ENCODE measurements around the gene PCDH1.

Gene PCDH1

GRCh38 chr5:141889282-141889871 lies 11.2 kb upstream of the PCDH1 start:
- H3K4me1 ChIP-seq (ENCODE audit: insufficient read depth, low read length, poor library complexity, severe bottlenecking): no peaks in the 10 kb centered on the region
- no peaks in the 10 kb centered on the region for H3K27me3 ChIP-seq (ENCODE audit: insufficient read depth, low read length, poor library complexity, severe bottlenecking)
- no peaks in the 10 kb centered on the region for H4K20me1 ChIP-seq (ENCODE audit: insufficient read depth, low read length, poor library complexity, severe bottlenecking)
- no peaks in the 10 kb centered on the region for H3K9me2 ChIP-seq (replicated peaks; ENCODE audit: low read depth, low read length)
- peak overlapping the region; percentile 78 for H2AFZ ChIP-seq (ENCODE audit: low read length)
- no peaks in the 10 kb centered on the region for H3K79me2 ChIP-seq (ENCODE audit: insufficient read depth, low read length)
- H3K4me2 ChIP-seq (ENCODE audit: low read depth, low read length, poor library complexity, severe bottlenecking): peak overlapping the region; percentile 3
- H3K9me3 ChIP-seq (ENCODE audit: insufficient read depth, low read depth, low read length): no peaks in the 10 kb centered on the region
- H3F3A ChIP-seq (ENCODE audit: low read depth): no peaks in the 10 kb centered on the region
- TF ChIP-seq, protein P1, sequence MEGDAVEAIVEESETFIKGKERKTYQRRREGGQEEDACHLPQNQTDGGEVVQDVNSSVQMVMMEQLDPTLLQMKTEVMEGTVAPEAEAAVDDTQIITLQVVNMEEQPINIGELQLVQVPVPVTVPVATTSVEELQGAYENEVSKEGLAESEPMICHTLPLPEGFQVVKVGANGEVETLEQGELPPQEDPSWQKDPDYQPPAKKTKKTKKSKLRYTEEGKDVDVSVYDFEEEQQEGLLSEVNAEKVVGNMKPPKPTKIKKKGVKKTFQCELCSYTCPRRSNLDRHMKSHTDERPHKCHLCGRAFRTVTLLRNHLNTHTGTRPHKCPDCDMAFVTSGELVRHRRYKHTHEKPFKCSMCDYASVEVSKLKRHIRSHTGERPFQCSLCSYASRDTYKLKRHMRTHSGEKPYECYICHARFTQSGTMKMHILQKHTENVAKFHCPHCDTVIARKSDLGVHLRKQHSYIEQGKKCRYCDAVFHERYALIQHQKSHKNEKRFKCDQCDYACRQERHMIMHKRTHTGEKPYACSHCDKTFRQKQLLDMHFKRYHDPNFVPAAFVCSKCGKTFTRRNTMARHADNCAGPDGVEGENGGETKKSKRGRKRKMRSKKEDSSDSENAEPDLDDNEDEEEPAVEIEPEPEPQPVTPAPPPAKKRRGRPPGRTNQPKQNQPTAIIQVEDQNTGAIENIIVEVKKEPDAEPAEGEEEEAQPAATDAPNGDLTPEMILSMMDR (conservative IDR thresholded peaks at IDR 0.05; ENCODE audit: low read length): peak; percentile 66
- TF ChIP-seq EZH2phosphoT487 (IDR thresholded peaks at IDR 0.05; ENCODE audit: borderline replicate concordance): no peak
- H3K9ac ChIP-seq (ENCODE audit: low read depth, low read length, poor library complexity, severe bottlenecking): peak overlapping the region; percentile 2
- no peak overlapping the region for H3K4me3 ChIP-seq (ENCODE audit: low read length, poor library complexity, severe bottlenecking)
- no peaks in the 10 kb centered on the region for H3K36me3 ChIP-seq (ENCODE audit: insufficient read depth, low read length)

DNA sequence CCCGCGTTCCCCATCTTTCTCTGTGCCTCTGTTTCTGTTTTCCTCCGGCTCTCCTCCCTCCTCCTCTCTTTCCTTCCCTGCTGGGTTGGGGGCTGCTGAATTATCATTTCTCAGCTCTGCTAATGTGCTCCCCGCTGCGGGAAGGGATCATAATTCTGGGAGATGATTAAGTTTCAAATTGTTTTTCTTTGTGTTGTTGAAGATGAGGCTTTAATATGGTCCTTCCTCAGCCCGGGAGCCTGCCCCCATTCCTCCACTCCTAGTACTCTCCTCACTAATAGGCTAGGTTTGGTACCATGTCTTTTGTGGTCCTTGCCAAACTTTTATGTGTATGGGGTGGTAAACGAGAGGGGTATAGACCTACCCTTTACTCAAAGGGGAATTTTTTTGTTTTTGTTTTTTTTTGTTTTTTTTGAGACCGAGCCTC lies 5.7 kb upstream of the PCDH1 start:
- Histone ChIP-seq H3K4me3 (ENCODE audit: low read length, poor library complexity, severe bottlenecking) (no peak overlapping the region), H3K79me2 (ENCODE audit: insufficient read depth, low read length) (no peaks in the 10 kb centered on the region), H3K4me1 (ENCODE audit: insufficient read depth, low read length, poor library complexity, severe bottlenecking) (peaks cover 12% of the 10 kb centered on the region), H3K27me3 (ENCODE audit: insufficient read depth, low read length, poor library complexity, severe bottlenecking) (no peaks in the 10 kb centered on the region), H3K9me2 (replicated peaks; ENCODE audit: low read depth, low read length) (no peaks in the 10 kb centered on the region), H3F3A (ENCODE audit: low read depth) (no peaks in the 10 kb centered on the region), H3K9ac (ENCODE audit: low read depth, low read length, poor library complexity, severe bottlenecking) (no peak overlapping the region), H3K36me3 (ENCODE audit: insufficient read depth, low read length) (no peaks in the 10 kb centered on the region), H3K9me3 (ENCODE audit: insufficient read depth, low read depth, low read length) (no peaks in the 10 kb centered on the region), H2AFZ (ENCODE audit: low read length) (no peak overlapping the region), H3K4me2 (ENCODE audit: low read depth, low read length, poor library complexity, severe bottlenecking) (no peak overlapping the region), H4K20me1 (ENCODE audit: insufficient read depth, low read length, poor library complexity, severe bottlenecking) (no peaks in the 10 kb centered on the region)
- TF ChIP-seq, protein P1 (conservative IDR thresholded peaks at IDR 0.05; ENCODE audit: low read length): no peak
- no peak for TF ChIP-seq EZH2phosphoT487 (IDR thresholded peaks at IDR 0.05; ENCODE audit: borderline replicate concordance)

DNA sequence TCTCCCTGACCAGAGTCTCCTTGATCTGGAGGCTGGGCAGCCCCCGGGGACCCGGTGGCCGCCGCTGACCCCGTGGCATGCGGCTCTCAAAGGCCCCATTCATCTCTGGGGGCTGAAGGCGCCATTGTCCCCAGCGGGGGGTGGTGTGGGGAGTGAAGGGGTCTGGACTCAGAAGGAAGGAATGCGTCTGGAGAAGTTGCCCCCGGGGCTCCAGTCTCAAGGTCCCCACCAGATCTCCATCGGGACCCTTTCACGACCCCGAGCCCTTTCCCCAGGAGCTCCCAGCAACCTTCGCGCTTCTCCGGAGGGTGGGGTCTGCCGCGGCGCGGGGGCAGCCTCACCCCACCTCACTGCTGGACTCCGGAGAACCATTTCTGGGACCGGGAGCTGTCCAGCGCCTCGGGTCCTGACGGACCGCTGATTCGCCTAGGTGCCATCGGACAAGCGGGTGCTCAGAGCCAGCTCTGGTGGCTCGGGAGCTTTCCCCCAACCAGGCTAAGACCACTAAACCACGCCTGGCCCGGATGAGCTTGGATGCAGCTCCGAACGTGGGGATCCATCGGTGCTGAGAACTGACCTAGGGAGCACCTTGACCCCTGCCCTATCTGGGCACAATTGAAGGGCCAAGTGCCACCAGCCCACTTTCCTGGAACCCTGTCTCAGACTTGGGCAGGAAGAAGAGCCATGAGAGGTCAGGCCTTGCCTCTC lies 5.1 kb upstream of the PCDH1 start:
- Histone ChIP-seq H3K79me2 (ENCODE audit: insufficient read depth, low read length) (no peaks in the 10 kb centered on the region), H3K36me3 (ENCODE audit: insufficient read depth, low read length) (no peaks in the 10 kb centered on the region), H3K27me3 (ENCODE audit: insufficient read depth, low read length, poor library complexity, severe bottlenecking) (no peaks in the 10 kb centered on the region), H3F3A (ENCODE audit: low read depth) (no peaks in the 10 kb centered on the region), H3K9ac (ENCODE audit: low read depth, low read length, poor library complexity, severe bottlenecking) (no peak overlapping the region), H3K9me3 (ENCODE audit: insufficient read depth, low read depth, low read length) (no peaks in the 10 kb centered on the region), H2AFZ (ENCODE audit: low read length) (no peak overlapping the region), H3K4me2 (ENCODE audit: low read depth, low read length, poor library complexity, severe bottlenecking) (no peak overlapping the region), H3K4me1 (ENCODE audit: insufficient read depth, low read length, poor library complexity, severe bottlenecking) (peaks cover 12% of the 10 kb centered on the region), H4K20me1 (ENCODE audit: insufficient read depth, low read length, poor library complexity, severe bottlenecking) (no peaks in the 10 kb centered on the region), H3K4me3 (ENCODE audit: low read length, poor library complexity, severe bottlenecking) (no peak overlapping the region), H3K9me2 (replicated peaks; ENCODE audit: low read depth, low read length) (no peaks in the 10 kb centered on the region)
- TF ChIP-seq, protein P1 (conservative IDR thresholded peaks at IDR 0.05; ENCODE audit: low read length): no peak
- TF ChIP-seq EZH2phosphoT487 (IDR thresholded peaks at IDR 0.05; ENCODE audit: borderline replicate concordance): no peak
